ENCODE measurements around the gene MEG3. TPM values are rescaled to one million over a fixed set of nuclear protein-coding genes. Genes with fewer than 3 reads are reported as not detected.

Gene MEG3
- total and polyA plus RNA-seq, 2 experiments from 2014 or later, result not detected

GRCh38 chr14:100851946-100852620, 26.2 kb downstream of the MEG3 start (continued):
- TF ChIP-seq, protein P1, sequence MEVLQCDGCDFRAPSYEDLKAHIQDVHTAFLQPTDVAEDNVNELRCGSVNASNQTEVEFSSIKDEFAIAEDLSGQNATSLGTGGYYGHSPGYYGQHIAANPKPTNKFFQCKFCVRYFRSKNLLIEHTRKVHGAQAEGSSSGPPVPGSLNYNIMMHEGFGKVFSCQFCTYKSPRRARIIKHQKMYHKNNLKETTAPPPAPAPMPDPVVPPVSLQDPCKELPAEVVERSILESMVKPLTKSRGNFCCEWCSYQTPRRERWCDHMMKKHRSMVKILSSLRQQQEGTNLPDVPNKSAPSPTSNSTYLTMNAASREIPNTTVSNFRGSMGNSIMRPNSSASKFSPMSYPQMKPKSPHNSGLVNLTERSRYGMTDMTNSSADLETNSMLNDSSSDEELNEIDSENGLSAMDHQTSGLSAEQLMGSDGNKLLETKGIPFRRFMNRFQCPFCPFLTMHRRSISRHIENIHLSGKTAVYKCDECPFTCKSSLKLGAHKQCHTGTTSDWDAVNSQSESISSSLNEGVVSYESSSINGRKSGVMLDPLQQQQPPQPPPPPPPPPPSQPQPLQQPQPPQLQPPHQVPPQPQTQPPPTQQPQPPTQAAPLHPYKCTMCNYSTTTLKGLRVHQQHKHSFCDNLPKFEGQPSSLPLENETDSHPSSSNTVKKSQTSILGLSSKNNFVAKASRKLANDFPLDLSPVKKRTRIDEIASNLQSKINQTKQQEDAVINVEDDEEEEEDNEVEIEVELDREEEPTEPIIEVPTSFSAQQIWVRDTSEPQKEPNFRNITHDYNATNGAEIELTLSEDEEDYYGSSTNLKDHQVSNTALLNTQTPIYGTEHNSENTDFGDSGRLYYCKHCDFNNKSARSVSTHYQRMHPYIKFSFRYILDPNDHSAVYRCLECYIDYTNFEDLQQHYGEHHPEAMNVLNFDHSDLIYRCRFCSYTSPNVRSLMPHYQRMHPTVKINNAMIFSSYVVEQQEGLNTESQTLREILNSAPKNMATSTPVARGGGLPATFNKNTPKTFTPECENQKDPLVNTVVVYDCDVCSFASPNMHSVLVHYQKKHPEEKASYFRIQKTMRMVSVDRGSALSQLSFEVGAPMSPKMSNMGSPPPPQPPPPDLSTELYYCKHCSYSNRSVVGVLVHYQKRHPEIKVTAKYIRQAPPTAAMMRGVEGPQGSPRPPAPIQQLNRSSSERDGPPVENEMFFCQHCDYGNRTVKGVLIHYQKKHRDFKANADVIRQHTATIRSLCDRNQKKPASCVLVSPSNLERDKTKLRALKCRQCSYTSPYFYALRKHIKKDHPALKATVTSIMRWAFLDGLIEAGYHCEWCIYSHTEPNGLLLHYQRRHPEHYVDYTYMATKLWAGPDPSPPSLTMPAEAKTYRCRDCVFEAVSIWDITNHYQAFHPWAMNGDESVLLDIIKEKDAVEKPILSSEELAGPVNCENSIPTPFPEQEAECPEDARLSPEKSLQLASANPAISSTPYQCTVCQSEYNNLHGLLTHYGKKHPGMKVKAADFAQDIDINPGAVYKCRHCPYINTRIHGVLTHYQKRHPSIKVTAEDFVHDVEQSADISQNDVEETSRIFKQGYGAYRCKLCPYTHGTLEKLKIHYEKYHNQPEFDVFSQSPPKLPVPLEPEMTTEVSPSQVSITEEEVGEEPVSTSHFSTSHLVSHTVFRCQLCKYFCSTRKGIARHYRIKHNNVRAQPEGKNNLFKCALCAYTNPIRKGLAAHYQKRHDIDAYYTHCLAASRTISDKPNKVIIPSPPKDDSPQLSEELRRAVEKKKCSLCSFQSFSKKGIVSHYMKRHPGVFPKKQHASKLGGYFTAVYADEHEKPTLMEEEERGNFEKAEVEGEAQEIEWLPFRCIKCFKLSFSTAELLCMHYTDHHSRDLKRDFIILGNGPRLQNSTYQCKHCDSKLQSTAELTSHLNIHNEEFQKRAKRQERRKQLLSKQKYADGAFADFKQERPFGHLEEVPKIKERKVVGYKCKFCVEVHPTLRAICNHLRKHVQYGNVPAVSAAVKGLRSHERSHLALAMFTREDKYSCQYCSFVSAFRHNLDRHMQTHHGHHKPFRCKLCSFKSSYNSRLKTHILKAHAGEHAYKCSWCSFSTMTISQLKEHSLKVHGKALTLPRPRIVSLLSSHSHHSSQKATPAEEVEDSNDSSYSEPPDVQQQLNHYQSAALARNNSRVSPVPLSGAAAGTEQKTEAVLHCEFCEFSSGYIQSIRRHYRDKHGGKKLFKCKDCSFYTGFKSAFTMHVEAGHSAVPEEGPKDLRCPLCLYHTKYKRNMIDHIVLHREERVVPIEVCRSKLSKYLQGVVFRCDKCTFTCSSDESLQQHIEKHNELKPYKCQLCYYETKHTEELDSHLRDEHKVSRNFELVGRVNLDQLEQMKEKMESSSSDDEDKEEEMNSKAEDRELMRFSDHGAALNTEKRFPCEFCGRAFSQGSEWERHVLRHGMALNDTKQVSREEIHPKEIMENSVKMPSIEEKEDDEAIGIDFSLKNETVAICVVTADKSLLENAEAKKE (CRISPR knock-in tag; IDR thresholded peaks at IDR 0.05), result no peak

- Histone ChIP-seq H4K20me1 (replicated peaks; ENCODE audit: insufficient read depth) (no peaks in the 10 kb centered on the region), H3F3A (replicated peaks; ENCODE audit: low read depth) (no peaks in the 10 kb centered on the region)
- H3K27ac Mint-ChIP-seq, result no peak overlapping the region
- TF ChIP-seq POLR2AphosphoS5 (IDR thresholded peaks at IDR 0.05; ENCODE audit: low read depth) (no peak), CTCF (conservative IDR thresholded peaks at IDR 0.05; ENCODE audit: low read depth in 2 of 2) (no peak), NANOG (IDR thresholded peaks at IDR 0.05; ENCODE audit: borderline replicate concordance) (no peak), STAT1 (IDR thresholded peaks at IDR 0.05; ENCODE audit: unreplicated experiment) (no peak), EZH2 (IDR thresholded peaks at IDR 0.05; ENCODE audit: low read depth, unreplicated experiment) (no peak), ZNF331 (CRISPR knock-in tag; IDR thresholded peaks at IDR 0.05; ENCODE audit: low read depth) (no peak), CREB1 (CRISPR knock-in tag; IDR thresholded peaks at IDR 0.05; ENCODE audit: low read depth) (no peak), JUNB (IDR thresholded peaks at IDR 0.05; ENCODE audit: unreplicated experiment) (no peak), ZNF114 (CRISPR knock-in tag; IDR thresholded peaks at IDR 0.05) (no peak), EZH2phosphoT487 (IDR thresholded peaks at IDR 0.05; ENCODE audit: unreplicated experiment) (no peak)
- TF ChIP-seq, protein P2, sequence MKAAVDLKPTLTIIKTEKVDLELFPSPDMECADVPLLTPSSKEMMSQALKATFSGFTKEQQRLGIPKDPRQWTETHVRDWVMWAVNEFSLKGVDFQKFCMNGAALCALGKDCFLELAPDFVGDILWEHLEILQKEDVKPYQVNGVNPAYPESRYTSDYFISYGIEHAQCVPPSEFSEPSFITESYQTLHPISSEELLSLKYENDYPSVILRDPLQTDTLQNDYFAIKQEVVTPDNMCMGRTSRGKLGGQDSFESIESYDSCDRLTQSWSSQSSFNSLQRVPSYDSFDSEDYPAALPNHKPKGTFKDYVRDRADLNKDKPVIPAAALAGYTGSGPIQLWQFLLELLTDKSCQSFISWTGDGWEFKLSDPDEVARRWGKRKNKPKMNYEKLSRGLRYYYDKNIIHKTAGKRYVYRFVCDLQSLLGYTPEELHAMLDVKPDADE (IDR thresholded peaks at IDR 0.05), result no peak
- TF ChIP-seq, protein P3, sequence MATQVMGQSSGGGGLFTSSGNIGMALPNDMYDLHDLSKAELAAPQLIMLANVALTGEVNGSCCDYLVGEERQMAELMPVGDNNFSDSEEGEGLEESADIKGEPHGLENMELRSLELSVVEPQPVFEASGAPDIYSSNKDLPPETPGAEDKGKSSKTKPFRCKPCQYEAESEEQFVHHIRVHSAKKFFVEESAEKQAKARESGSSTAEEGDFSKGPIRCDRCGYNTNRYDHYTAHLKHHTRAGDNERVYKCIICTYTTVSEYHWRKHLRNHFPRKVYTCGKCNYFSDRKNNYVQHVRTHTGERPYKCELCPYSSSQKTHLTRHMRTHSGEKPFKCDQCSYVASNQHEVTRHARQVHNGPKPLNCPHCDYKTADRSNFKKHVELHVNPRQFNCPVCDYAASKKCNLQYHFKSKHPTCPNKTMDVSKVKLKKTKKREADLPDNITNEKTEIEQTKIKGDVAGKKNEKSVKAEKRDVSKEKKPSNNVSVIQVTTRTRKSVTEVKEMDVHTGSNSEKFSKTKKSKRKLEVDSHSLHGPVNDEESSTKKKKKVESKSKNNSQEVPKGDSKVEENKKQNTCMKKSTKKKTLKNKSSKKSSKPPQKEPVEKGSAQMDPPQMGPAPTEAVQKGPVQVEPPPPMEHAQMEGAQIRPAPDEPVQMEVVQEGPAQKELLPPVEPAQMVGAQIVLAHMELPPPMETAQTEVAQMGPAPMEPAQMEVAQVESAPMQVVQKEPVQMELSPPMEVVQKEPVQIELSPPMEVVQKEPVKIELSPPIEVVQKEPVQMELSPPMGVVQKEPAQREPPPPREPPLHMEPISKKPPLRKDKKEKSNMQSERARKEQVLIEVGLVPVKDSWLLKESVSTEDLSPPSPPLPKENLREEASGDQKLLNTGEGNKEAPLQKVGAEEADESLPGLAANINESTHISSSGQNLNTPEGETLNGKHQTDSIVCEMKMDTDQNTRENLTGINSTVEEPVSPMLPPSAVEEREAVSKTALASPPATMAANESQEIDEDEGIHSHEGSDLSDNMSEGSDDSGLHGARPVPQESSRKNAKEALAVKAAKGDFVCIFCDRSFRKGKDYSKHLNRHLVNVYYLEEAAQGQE (IDR thresholded peaks at IDR 0.05; ENCODE audit: unreplicated experiment), result no peak
Observed at GRCh38 chr14:100854435-100854834, 28.5 kb downstream of the MEG3 start.

More at GRCh38 chr14:100854435-100854834, 28.5 kb downstream of the MEG3 start:
- no peak overlapping the region for H3K27ac ChIP-seq (ENCODE audit: low read depth)
- no peaks in the 10 kb centered on the region; the same call in 2 of the 3 replicates for H3K4me1 Mint-ChIP-seq
- H2AFZ ChIP-seq, result no peak overlapping the region
- no peaks in the 10 kb centered on the region for H3K27me3 ChIP-seq (ENCODE audit: insufficient read depth)
- no peaks in the 10 kb centered on the region for H3K27me3 Mint-ChIP-seq (ENCODE audit: insufficient read depth, low read depth, poor library complexity)
- H3K4me3 ChIP-seq, result no peak overlapping the region
- ATAC-seq, result no peak
- H3K36me3 Mint-ChIP-seq (ENCODE audit: low read depth), result no peaks in the 10 kb centered on the region
- no peak for DNase-seq (ENCODE audit: low spot score)
- no peak overlapping the region for H3K4me3 Mint-ChIP-seq
- H3K79me2 ChIP-seq (replicated peaks; ENCODE audit: insufficient read depth), result no peaks in the 10 kb centered on the region
- H3K9me2 ChIP-seq (ENCODE audit: insufficient read depth), result no peaks in the 10 kb centered on the region
- no peaks in the 10 kb centered on the region for H3K36me3 ChIP-seq (ENCODE audit: insufficient read depth)
- H3K9me3 Mint-ChIP-seq, result no peaks in the 10 kb centered on the region
- H3K4me1 ChIP-seq (ENCODE audit: insufficient read depth), result no peaks in the 10 kb centered on the region
- H3K4me2 ChIP-seq, result no peak overlapping the region

Data from GM23338 (cell line).